ENCODE measurements around the gene ATP8B4. TPM values are rescaled to one million over a fixed set of nuclear protein-coding genes. Genes with fewer than 3 reads are reported as not detected.

The ATP8B4 gene
- total and polyA plus RNA-seq, 2 donors (not counting 1 experiment from before 2014, with no cell fraction given): 0.42 TPM; not detected in 1

GRCh38 chr15:49900006-49900902, 218.8 kb downstream of the ATP8B4 start:
- Mint-ChIP-seq H3K9me3 (ENCODE audit: insufficient read depth) (no peaks in the 10 kb centered on the region), H3K27ac (no peak overlapping the region), H3K27me3 (peaks cover 7% of the 10 kb centered on the region), H3K4me1 (no peaks in the 10 kb centered on the region), H3K4me3 (no peak overlapping the region)
- Histone ChIP-seq H3K27ac (ENCODE audit: low read length in 2 of 2) (no peak overlapping the region), H4K20me1 (ENCODE audit: control insufficient read depth, insufficient read depth, low read length, poor library complexity, severe bottlenecking) (no peaks in the 10 kb centered on the region), H3K79me2 (ENCODE audit: control insufficient read depth, insufficient read depth, low read length) (no peaks in the 10 kb centered on the region), H3K4me1 (ENCODE audit: control insufficient read depth in 2 of 2, insufficient read depth in 2 of 2, low read length in 2 of 2) (no peaks in the 10 kb centered on the region), H3K36me3 (replicated peaks in 1 of 2; ENCODE audit: control extremely low read depth in 1 of 2, control insufficient read depth in 1 of 2, extremely low read depth in 1 of 2, insufficient read depth in 2 of 2, low read length in 1 of 2) (no peaks in the 10 kb centered on the region), H3K4me2 (replicated peaks; ENCODE audit: low read depth, low read length, poor library complexity, severe bottlenecking) (no peak overlapping the region), H2AFZ (ENCODE audit: insufficient read depth, low read depth, low read length, poor library complexity, severe bottlenecking) (no peak overlapping the region), H3K27me3 (replicated peaks in 1 of 4; ENCODE audit: control extremely low read depth in 1 of 4, control insufficient read depth in 3 of 4, insufficient read depth in 4 of 4, low read length in 3 of 4) (no peaks in the 10 kb centered on the region), H3K4me3 (ENCODE audit: control extremely low read depth in 1 of 5, extremely low read depth in 1 of 5, insufficient read depth in 1 of 5, low read depth in 2 of 5, low read length in 4 of 5) (no peak overlapping the region), H3K9me3 (ENCODE audit: control extremely low read depth in 1 of 3, control insufficient read depth in 2 of 3, insufficient read depth in 1 of 3, low read length in 2 of 3) (no peaks in the 10 kb centered on the region), H3K9ac (ENCODE audit: low read length) (no peak overlapping the region)
- CTCF ChIA-PET: no interaction called here
- WGBS (ENCODE audit: insufficient coverage): 100% methylated on average over 1 of the region's 5 CpGs
- POLR2A ChIA-PET: no interaction called here
- intact Hi-C loops (cut with micrococcal nuclease): no loop called here
- TF ChIP-seq CTCF (IDR thresholded peaks at IDR 0.05): no peak
- TF ChIP-seq EZH2 (IDR thresholded peaks at IDR 0.05; ENCODE audit: borderline replicate concordance, insufficient read depth, low read depth, low read length, poor library complexity, severe bottlenecking): no peak
- DNase-seq (no peak), ATAC-seq (ENCODE audit: low read depth) (no peak)

- ChIA-PET CTCF (no interaction called here), POLR2A (no interaction called here)
- Histone ChIP-seq H4K20me1 (ENCODE audit: control insufficient read depth, insufficient read depth, low read length, poor library complexity, severe bottlenecking) (no peaks in the 10 kb centered on the region), H3K36me3 (replicated peaks in 1 of 2; ENCODE audit: control extremely low read depth in 1 of 2, control insufficient read depth in 1 of 2, extremely low read depth in 1 of 2, insufficient read depth in 2 of 2, low read length in 1 of 2) (no peaks in the 10 kb centered on the region), H3K9ac (ENCODE audit: low read length) (no peak overlapping the region), H3K4me2 (replicated peaks; ENCODE audit: low read depth, low read length, poor library complexity, severe bottlenecking) (no peak overlapping the region), H3K9me3 (ENCODE audit: control extremely low read depth in 1 of 3, control insufficient read depth in 2 of 3, insufficient read depth in 1 of 3, low read length in 2 of 3) (no peaks in the 10 kb centered on the region), H3K27ac (ENCODE audit: low read length in 2 of 2) (no peak overlapping the region), H3K4me3 (ENCODE audit: control extremely low read depth in 1 of 5, extremely low read depth in 1 of 5, insufficient read depth in 1 of 5, low read depth in 2 of 5, low read length in 4 of 5) (no peak overlapping the region), H3K79me2 (ENCODE audit: control insufficient read depth, insufficient read depth, low read length) (no peaks in the 10 kb centered on the region), H3K4me1 (ENCODE audit: control insufficient read depth in 2 of 2, insufficient read depth in 2 of 2, low read length in 2 of 2) (no peaks in the 10 kb centered on the region), H2AFZ (ENCODE audit: insufficient read depth, low read depth, low read length, poor library complexity, severe bottlenecking) (no peak overlapping the region), H3K27me3 (replicated peaks in 1 of 4; ENCODE audit: control extremely low read depth in 1 of 4, control insufficient read depth in 3 of 4, insufficient read depth in 4 of 4, low read length in 3 of 4) (no peaks in the 10 kb centered on the region)
- Mint-ChIP-seq H3K27ac (no peak overlapping the region), H3K4me3 (no peak overlapping the region), H3K9me3 (ENCODE audit: insufficient read depth) (no peaks in the 10 kb centered on the region), H3K27me3 (peaks cover under 1% of the 10 kb centered on the region), H3K4me1 (no peaks in the 10 kb centered on the region)
- TF ChIP-seq CTCF (IDR thresholded peaks at IDR 0.05): no peak
- TF ChIP-seq EZH2 (IDR thresholded peaks at IDR 0.05; ENCODE audit: borderline replicate concordance, insufficient read depth, low read depth, low read length, poor library complexity, severe bottlenecking): no peak
- WGBS (ENCODE audit: insufficient coverage): no CpG with 5 or more reads among the region's 2 CpGs
- DNase-seq (no peak), ATAC-seq (ENCODE audit: low read depth) (no peak)
- intact Hi-C loops (cut with micrococcal nuclease): no loop called here
Measured at GRCh38 chr15:49898575-49899283, 220.3 kb downstream of the ATP8B4 start.

All from B cell (primary cell).